Esophagus (tissue), 2 donors: ENCODE data around the gene SORCS2. TPM values are rescaled to one million over a fixed set of nuclear protein-coding genes. Genes with fewer than 3 reads are reported as not detected.

Source experiments
- H3K27ac ChIP-seq, 2 donors: one replicate each; pipeline ENCODE4 v1.5.1; 2013; ENCODE audit warnings: low read depth in 2 of 2, mild to moderate bottlenecking in 2 of 2, inconsistent platforms in 1 of 2, low read length in 1 of 2, moderate library complexity in 1 of 2
- H3K27me3 ChIP-seq, 2 donors: one replicate each; pipeline ENCODE4 v1.6.1; 2013; ENCODE audit warnings: low read length in 2 of 2, control low read depth in 1 of 2, mild to moderate bottlenecking in 1 of 2; ENCODE audit not compliant: insufficient read depth in 2 of 2, control insufficient read depth in 1 of 2
- H3K36me3 ChIP-seq, 2 donors: one replicate each; pipeline ENCODE4 v1.6.1; 2013; ENCODE audit warnings: low read length in 1 of 2; ENCODE audit not compliant: control insufficient read depth in 2 of 2, insufficient read depth in 2 of 2
- H3K4me1 ChIP-seq, 2 donors: one replicate each; pipeline ENCODE4 v1.6.1; 2013; ENCODE audit warnings: low read length in 1 of 2; ENCODE audit not compliant: control insufficient read depth in 2 of 2, insufficient read depth in 2 of 2
- H3K4me3 ChIP-seq, 2 donors: one replicate each; pipeline ENCODE4 v1.5.1; 2013; ENCODE audit warnings: low read length in 2 of 2, mild to moderate bottlenecking in 2 of 2, low read depth in 1 of 2, moderate library complexity in 1 of 2
- H3K9me3 ChIP-seq, 2 donors: one replicate each; pipeline ENCODE4 v1.6.1; 2013; ENCODE audit warnings: mild to moderate bottlenecking in 2 of 2, low read depth in 1 of 2, low read length in 1 of 2, moderate library complexity in 1 of 2; ENCODE audit not compliant: control insufficient read depth in 2 of 2, insufficient read depth in 1 of 2
- WGBS, 2 donors: extraction: QIAGEN DNeasy Blood & Tissue Kit; methylation state at CpG; one replicate each; pipeline ENCODE4 v1.1.7; 2013; 5-methylcytosine and 5-hydroxymethylcytosine counted together
- polyA plus RNA-seq, 2 donors: library from polyadenylated mRNA; stranded (reverse); fragments of 200-250 nt; gene quantifications; one replicate each; pipeline ENCODE4 v1.2.3, GENCODE V29; 2013
- donor health status: healthy with polysubstance abuse.
- donor health status: Bipolar disorder and iron deficiency.

SORCS2 gene
- polyA plus RNA-seq, 2 donors, result 1.1 to 1.2 TPM

GRCh38 chr4:7740866-7741525, 548.7 kb downstream of the SORCS2 start:
- no peaks in the 10 kb centered on the region for H3K36me3 ChIP-seq
- H3K4me3 ChIP-seq, result no peak overlapping the region
- 93 to 96% methylated on average over 19 of the region's 19 CpGs for WGBS, 2 donors
- H3K27me3 ChIP-seq, result no peaks in the 10 kb centered on the region
- H3K9me3 ChIP-seq, result peaks cover 5% of the 10 kb centered on the region in 2 donors
- H3K27ac ChIP-seq, result no peak overlapping the region
- peaks cover 0 to 3% of the 10 kb centered on the region in 2 donors for H3K4me1 ChIP-seq

- 84 to 90% methylated on average over 18 of the region's 18 CpGs for WGBS, 2 donors
- Histone ChIP-seq H3K27ac (no peak overlapping the region), H3K4me1 (peaks cover 0 to 3% of the 10 kb centered on the region in 2 donors), H3K27me3 (no peaks in the 10 kb centered on the region), H3K36me3 (no peaks in the 10 kb centered on the region), H3K9me3 (peaks cover 5% of the 10 kb centered on the region in 2 donors), H3K4me3 (no peak overlapping the region)
Measured at GRCh38 chr4:7741946-7742806, 549.8 kb downstream of the SORCS2 start.

GRCh38 chr4:7742807-7743280, 550.5 kb downstream of the SORCS2 start:
- no peak overlapping the region for H3K27ac ChIP-seq
- WGBS, 2 donors, result 75 to 84% methylated on average over 8 of the region's 8 CpGs
- H3K4me1 ChIP-seq, result peaks cover 0 to 3% of the 10 kb centered on the region in 2 donors
- H3K9me3 ChIP-seq, result peaks cover 1 to 3% of the 10 kb centered on the region in 2 donors
- no peaks in the 10 kb centered on the region for H3K27me3 ChIP-seq
- no peak overlapping the region for H3K4me3 ChIP-seq
- H3K36me3 ChIP-seq, result no peaks in the 10 kb centered on the region

GRCh38 chr4:7744142-7744804, 551.9 kb downstream of the SORCS2 start:
- Histone ChIP-seq H3K27me3 (no peaks in the 10 kb centered on the region), H3K9me3 (no peaks in the 10 kb centered on the region), H3K4me3 (no peak overlapping the region), H3K27ac (no peak overlapping the region), H3K36me3 (no peaks in the 10 kb centered on the region), H3K4me1 (peaks cover 0 to 3% of the 10 kb centered on the region in 2 donors)
- 85 to 87% methylated on average over 16 of the region's 16 CpGs for WGBS, 2 donors

DNA sequence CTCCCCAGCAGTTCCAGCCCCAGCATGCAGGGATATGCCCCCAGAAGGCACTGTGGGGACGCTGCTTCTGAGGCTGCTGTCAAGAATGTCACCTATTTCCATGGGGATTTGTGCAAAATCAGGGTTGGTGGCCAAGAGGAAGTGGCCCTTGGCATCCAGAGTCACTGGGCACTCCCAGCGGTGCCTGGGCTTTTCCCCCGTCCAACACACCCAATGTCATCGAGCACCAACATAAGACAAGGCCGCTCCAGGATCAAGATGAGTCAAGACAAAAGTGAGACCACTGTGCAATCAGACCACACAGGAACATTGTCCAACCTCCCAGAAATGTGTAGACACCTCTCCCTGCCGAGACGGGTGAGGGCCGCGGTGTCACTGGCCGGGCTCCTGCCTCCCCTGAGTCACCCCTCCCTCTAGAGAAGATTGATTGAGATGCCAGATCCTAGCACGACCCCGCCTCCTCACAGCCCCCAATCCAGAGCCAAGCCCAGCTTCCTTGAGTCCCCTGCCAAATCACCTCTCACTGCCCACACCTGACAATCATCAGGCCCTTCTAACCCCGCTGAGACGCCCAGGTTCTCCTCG, 553.1 kb downstream of the SORCS2 start:
- Histone ChIP-seq H3K4me1 (peaks cover 0 to 4% of the 10 kb centered on the region in 2 donors), H3K9me3 (no peaks in the 10 kb centered on the region), H3K36me3 (no peaks in the 10 kb centered on the region), H3K27ac (no peak overlapping the region), H3K4me3 (no peak overlapping the region), H3K27me3 (no peaks in the 10 kb centered on the region)
- WGBS, 2 donors, result 84 to 87% methylated on average over 15 of the region's 15 CpGs

DNA sequence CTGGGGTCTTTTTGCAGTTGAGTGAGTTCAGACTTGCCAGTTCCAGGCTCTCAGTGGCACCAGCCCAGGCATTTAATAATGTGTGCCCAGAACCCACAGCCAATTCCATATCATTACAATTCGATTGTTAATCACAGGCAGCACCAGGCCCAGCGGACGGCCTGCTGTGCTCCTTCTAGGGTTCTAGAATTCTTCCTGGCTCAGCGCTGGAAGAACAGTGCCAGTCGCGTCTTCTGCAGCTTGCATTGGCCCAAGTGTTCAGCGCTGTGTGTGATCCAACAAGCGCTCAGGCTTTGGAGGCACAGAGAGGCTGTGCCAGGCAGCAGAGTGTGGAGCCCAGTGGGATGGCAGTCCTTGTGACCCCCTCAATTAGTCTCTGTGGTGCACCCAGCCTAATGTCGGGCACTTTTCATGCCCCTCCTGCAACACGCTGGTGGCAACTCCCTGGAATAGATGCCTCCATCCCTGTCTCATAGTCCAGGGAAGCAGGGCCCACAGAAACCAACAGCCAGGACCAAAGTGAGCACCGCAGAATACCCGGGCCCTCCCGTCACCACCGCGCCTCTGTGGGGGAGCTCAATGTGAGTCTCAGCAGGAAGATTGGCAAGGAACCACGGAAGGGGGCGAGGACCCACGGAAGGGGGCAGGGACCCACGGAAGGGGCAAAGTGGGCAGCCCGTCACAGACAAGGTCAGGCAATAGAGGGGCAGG, 554.2 kb downstream of the SORCS2 start:
- Histone ChIP-seq H3K27ac (no peak overlapping the region), H3K9me3 (no peaks in the 10 kb centered on the region), H3K4me3 (no peak overlapping the region), H3K36me3 (no peaks in the 10 kb centered on the region), H3K4me1 (peaks cover 0 to 6% of the 10 kb centered on the region in 2 donors), H3K27me3 (no peaks in the 10 kb centered on the region)
- WGBS, 2 donors, result 82 to 86% methylated on average over 20 of the region's 20 CpGs

DNA sequence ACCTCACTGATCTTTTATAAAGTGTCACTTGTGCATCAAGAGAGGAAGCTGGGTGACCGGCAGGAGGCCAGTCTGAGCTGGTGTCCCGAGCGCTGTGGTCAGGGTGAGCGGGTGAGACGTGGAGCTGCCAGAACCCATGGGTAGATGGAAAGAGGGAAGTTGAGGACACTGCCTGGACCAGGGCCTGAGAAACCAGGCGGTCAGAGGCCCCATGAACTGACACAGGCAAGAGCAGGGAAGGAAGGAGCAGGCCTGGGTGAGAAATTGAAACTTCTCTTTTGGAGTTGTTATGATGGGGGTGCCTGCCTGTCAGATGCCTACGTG, 554.7 kb downstream of the SORCS2 start:
- peaks cover 0 to 2% of the 10 kb centered on the region in 2 donors for H3K9me3 ChIP-seq
- WGBS, 2 donors, result 90 to 91% methylated on average over 7 of the region's 7 CpGs
- no peak overlapping the region for H3K4me3 ChIP-seq
- H3K4me1 ChIP-seq, result peaks cover 0 to 6% of the 10 kb centered on the region in 2 donors
- H3K27me3 ChIP-seq, result no peaks in the 10 kb centered on the region
- H3K27ac ChIP-seq, result no peak overlapping the region
- H3K36me3 ChIP-seq, result no peaks in the 10 kb centered on the region

- Histone ChIP-seq H3K27ac (no peak overlapping the region), H3K4me1 (peaks cover 0 to 6% of the 10 kb centered on the region in 2 donors), H3K27me3 (no peaks in the 10 kb centered on the region), H3K36me3 (no peaks in the 10 kb centered on the region), H3K4me3 (no peak overlapping the region), H3K9me3 (peaks cover 0 to 2% of the 10 kb centered on the region in 2 donors)
- WGBS, 2 donors, result 90 to 91% methylated on average over 11 of the region's 11 CpGs
Measured at GRCh38 chr4:7747566-7747965, 555.2 kb downstream of the SORCS2 start.

DNA sequence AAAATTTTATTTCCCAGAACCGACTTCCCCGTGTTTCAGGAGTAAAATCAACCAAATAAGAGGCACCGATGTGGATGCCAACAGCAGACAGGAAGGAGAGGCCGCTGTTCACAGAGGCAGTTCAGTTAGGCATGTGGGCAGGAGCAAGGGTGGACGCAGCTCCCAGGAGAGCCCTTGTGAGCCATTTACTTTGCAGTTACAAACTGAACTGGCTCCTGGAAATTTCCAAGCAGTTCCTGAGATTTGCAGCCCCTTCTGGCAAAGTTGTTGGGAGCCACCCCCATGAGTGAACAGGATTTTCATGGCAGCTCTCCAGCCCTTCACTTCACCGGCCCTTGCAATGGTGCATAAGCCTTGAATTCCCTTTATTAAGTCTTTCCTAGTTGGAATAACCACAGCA, 558.2 kb downstream of the SORCS2 start:
- Histone ChIP-seq H3K4me1 (peaks cover 0 to 7% of the 10 kb centered on the region in 2 donors), H3K9me3 (peaks cover 0 to 2% of the 10 kb centered on the region in 2 donors), H3K27ac (no peak overlapping the region), H3K36me3 (no peaks in the 10 kb centered on the region), H3K4me3 (no peak overlapping the region), H3K27me3 (no peaks in the 10 kb centered on the region)
- WGBS, 2 donors, result 69 to 71% methylated on average over 6 of the region's 6 CpGs
